Astrocyte of the hippocampus (primary cell): ENCODE data around the gene HRK.

Experiments
- DNase-seq: peaks from one replicate; pipeline ENCODE4 v3.0.0; 2011; ENCODE audit warnings: low read depth, low spot score

The HRK gene

GRCh38 chr12:116898669-116899068 lies 17.4 kb upstream of the HRK start:
- no peak for DNase-seq

GRCh38 chr12:116897476-116897875 lies 16.2 kb upstream of the HRK start:
- DNase-seq, result no peak

- no peak for DNase-seq
These were observed 15.2 kb upstream of the HRK start for GRCh38 chr12:116896411-116896924.

GRCh38 chr12:116894913-116895312 lies 13.7 kb upstream of the HRK start:
- DNase-seq, result no peak

- no peak for DNase-seq
These were observed 11.3 kb upstream of the HRK start for GRCh38 chr12:116892349-116893140.

GRCh38 chr12:116891019-116891418 lies 9.8 kb upstream of the HRK start:
- DNase-seq, result no peak

GRCh38 chr12:116890330-116890729 lies 9.1 kb upstream of the HRK start:
- DNase-seq, result no peak

GRCh38 chr12:116887897-116888296 lies 6.7 kb upstream of the HRK start:
- no peak for DNase-seq

- no peak for DNase-seq
These were observed 6.0 kb upstream of the HRK start for GRCh38 chr12:116887244-116887643.

GRCh38 chr12:116885491-116885890 lies 4.2 kb upstream of the HRK start:
- no peak for DNase-seq

GRCh38 chr12:116884871-116885270 lies 3.6 kb upstream of the HRK start:
- DNase-seq, result no peak

GRCh38 chr12:116882742-116883141 lies 1.5 kb upstream of the HRK start:
- DNase-seq, result peak; percentile 44

- no peak for DNase-seq
These were observed 751 bp upstream of the HRK start for GRCh38 chr12:116881877-116882507.

- DNase-seq, result peak; percentile 85
These were observed 370 bp downstream of the HRK start for GRCh38 chr12:116880817-116881324.

GRCh38 chr12:116880213-116880816 lies 926 bp downstream of the HRK start:
- no peak for DNase-seq

- peak; percentile 31 for DNase-seq
These were observed 1.6 kb downstream of the HRK start for GRCh38 chr12:116879509-116880212.

GRCh38 chr12:116878567-116879508 lies 2.4 kb downstream of the HRK start:
- peak; percentile 53 for DNase-seq

- peak; percentile 13 for DNase-seq
These were observed 4.9 kb downstream of the HRK start for GRCh38 chr12:116876151-116876869.

GRCh38 chr12:116874324-116874995 lies 6.8 kb downstream of the HRK start:
- DNase-seq, result no peak
